GM18951 (cell line): ENCODE measurements around the gene CYB5R3.
"Not testable (repeated sequence)": the region's sequence is repeated elsewhere in the genome, so short reads cannot be mapped to it uniquely, and the experiment has no call there.

ENCODE experiments used
- POLR2A ChIP-seq: IDR thresholded peaks from 4 replicates; pipeline ENCODE4 v1.6.1; 2011; ENCODE audit warnings: mild to moderate bottlenecking; ENCODE audit not compliant: insufficient read length, insufficient read depth; ENCODE audit errors: extremely low read depth
- in situ Hi-C: fragments of 300-500 bp; cut with MboI; formaldehyde crosslinking; loops from one replicate; pipeline ENCODE4 v1.12.0; 2022; ENCODE audit warnings: low sequenced_read_pairs, mixed read lengths, inconsistent platforms; ENCODE audit not compliant: unreplicated experiment

The CYB5R3 gene

DNA sequence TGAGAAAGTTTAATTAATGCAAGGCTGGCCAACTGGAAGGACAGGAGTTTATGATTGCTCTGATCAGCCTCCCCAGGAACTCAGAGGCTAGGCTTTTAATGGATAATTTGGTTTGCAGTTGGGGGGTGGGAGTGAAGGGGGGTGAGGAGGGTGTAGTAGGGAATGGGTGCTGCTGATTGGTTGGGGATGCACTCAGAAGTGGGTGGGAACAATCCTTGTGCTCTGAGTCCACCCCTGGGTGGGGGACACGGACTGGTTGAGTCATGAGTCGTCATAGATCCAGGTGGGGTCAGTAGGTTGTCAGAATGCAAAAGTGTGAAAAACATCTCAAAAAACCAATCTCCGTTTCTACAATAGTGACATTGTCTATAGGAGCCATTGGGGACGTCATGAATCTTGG lies 20.9 kb upstream of the CYB5R3 start:
- no peak for TF ChIP-seq POLR2A
- in situ Hi-C loops = no loop called here

DNA sequence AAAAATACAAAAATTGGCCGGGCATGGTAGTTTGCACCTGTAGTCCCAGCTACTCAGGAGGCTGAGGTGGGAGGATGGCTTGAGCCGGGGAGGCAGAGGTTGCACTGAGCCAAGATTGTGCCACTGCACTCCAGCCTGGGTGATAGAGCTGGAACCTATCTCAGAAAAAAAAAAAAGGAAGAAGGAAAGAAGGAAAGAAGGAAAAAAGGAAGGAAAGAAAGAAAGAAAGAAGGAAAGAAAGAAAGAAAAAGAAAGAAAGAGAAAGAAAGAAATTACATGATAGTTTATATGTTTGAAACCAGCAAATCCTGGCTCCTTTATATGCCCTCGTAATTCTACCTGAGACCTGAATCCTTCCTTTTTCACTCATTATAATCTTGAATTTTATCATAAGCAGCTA lies 17.2 kb upstream of the CYB5R3 start:
- in situ Hi-C loops = not testable (repeated sequence)

DNA sequence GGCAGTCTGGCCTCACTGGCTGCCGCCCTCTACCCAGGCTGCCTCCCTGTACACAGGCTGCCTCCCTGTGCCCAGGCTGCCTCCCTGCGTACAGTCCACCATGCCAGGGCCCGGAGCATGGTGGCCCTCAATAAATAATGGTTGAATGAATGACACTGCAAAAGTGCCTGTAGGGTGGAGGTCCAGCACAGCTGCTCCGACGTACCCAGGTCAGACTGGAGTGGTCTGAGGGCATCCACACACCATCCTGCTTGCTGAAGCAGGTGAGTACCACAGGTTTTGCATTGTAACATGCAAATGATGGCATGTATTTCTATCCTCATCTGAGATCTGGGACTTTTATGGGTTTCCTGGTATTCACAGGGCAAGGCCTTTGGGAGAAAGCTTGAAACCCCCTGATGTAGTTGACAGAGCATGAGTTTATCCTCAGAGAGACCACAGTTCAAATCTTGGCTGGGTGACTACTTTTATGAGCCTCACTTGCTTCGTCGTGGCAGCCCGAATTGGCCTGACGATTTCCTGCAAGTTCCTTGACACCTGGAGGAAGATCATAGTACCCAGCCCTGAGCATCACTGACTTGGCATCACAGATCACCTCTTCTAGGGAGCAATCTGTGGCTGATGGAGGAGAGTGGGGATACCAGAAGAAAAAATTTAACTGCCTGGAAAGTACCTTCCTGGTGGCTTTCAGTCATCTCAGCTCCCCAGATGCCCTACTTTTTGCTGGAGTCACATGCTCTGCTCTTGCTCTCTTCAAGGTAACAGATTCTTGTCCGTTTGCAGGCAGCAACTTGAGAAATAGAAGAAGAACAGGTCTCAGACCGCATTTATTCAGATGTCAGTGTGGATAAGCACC lies 16.0 kb upstream of the CYB5R3 start:
- peak; percentile 48 for TF ChIP-seq POLR2A
- in situ Hi-C loops = no loop called here

DNA sequence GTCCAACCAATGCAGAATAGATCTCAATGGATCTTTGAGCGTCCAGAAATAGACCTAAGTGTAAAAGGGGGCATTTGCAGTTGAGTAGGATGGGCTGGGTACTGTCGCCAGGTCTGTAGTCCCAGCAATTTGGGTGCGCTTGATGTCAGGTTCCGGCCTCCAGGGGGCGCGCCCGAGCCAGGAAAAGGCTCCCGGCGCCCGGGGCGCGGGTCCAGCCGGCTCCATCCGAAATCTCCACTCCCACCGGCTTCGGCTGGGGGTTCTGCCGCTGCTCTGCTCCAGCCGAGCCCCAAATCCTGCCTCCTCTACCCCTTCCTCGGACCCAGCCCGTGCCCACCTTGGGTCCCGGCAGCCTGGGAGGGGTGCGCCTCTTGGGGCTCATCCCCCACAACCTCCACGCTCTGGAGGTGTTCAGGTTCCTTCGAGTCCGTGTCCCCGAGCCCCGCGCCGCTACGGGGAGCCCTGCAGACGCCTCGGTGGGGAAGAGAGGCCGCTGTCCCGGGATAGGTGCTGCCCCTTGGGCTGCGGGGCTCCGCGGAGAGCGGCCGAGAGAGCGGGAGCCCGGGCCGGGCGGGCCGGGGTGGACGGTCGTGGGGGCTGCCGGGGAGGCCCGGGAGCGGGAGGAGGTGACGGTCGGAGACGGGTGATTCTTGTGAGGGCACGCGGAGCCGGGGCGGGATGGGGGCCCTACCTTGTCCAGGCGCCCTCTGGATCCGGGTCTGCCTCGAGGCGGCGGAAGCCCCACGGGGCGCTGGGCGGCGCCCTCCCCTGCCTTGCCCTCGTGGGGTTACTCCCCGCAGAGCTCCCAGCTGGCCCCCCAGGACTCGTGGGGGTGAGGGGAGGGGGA lies 13.0 kb upstream of the CYB5R3 start:
- in situ Hi-C loops = no loop called here
- peak; percentile 45 for TF ChIP-seq POLR2A

DNA sequence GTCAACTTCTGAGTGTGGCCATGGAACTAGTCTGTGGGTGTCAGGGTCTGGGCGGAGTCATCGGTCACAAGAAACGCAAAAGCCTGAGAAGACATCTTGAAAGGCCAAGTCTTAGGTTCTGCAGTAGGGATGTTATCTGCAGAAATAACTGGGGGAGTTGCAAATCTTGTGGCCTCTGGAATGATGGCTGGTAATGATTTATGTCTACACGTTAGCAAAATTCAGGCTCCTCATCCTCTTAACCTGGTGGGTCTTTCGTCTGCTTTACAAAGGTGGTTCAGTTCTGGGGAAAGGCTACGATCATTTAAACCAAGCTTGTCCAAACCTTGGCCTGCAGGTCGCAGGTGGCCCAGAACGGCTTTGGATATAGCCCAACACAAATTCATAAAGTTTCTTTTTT lies 7.4 kb upstream of the CYB5R3 start:
- in situ Hi-C loops = no loop called here
- no peak for TF ChIP-seq POLR2A

DNA sequence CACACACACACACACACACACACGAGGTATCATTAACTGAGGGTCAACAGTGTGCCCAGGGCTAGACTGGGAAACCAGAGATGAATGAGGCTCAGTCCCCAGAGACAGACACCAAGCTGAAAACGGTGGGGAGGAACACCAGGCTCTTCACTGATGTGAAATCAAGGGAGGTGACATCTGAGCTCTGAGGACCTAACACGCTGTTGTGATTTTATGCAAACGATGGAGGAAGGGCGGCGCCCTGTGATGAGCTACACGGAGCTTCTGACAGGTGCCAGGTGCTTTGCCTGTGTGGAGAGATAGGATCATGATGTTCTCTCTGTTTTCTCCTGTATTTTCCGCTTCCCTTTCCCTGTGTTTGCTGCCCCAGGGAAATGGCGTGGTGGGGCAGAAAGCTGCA lies 6.5 kb upstream of the CYB5R3 start:
- no peak for TF ChIP-seq POLR2A
- in situ Hi-C loops = no loop called here

DNA sequence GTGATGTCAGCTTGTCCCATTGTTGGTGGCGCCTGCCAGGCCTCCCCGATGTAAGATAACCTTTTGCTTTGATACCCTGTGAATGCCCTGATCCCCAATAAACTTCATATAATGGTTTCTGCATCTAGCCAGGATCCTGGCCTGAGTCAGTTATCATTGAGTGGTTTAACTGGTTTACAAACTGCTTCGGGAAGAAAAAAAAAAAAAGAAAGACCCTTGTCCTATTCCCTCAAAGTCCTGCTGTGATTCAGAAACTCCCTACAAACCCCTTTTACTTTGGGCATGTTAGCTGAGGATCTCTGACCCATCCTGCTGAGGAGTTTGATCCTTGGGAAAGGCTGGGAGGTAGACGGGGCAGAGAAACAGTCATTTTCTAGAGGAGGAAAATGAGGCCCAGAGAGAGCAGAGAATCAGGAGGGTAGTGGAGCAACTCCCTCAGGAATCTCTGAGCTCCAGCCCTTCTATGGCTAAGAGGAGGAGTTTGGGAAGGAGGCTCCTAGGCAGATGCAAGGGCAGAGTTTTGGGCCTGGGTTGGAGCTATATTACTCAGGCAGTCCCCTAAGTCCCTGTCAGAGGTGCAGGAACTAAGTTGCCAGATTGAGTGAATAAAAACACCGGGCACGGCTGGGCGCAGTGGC lies 5.4 kb upstream of the CYB5R3 start:
- TF ChIP-seq POLR2A = no peak
- in situ Hi-C loops = no loop called here

DNA sequence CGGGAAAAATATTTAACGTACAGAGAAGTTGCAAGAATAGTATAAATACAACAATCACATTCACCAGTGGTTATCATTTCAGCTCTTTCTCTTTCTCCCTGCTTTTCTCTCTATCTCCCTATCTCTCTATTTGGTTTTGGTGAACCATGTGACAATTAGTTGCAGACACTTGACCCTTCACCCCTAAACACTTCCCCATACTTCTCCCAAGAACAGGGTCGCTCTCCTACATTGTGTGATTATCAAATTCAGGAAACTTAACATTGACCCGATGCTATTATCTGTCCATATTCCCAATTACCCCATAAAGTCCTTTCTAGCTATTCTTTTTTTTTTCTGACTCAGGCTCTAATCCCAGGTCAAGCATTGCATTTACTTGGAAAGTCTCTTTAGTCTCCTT lies 4.8 kb upstream of the CYB5R3 start:
- TF ChIP-seq POLR2A = no peak
- in situ Hi-C loops = no loop called here

DNA sequence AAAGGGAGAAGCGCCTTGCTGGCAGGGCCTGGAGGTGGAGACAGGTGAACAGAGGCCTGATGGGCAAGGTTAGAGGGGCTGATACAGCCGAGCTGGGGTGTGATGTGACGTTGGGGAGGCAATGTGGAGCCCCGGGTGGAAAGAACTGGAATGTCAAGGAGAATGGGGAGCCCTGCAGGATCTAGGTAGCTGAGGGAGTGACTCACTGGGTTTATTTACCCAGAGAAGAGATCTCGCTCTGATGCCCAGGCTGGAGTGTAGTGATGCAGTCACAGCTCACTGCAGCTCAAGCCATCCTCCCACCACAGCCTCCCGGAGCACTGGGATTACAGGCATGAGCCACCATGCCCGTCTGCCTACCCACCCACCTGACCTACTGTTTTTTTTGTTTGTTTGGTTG lies 1.9 kb upstream of the CYB5R3 start:
- in situ Hi-C loops = no loop called here
- no peak for TF ChIP-seq POLR2A

DNA sequence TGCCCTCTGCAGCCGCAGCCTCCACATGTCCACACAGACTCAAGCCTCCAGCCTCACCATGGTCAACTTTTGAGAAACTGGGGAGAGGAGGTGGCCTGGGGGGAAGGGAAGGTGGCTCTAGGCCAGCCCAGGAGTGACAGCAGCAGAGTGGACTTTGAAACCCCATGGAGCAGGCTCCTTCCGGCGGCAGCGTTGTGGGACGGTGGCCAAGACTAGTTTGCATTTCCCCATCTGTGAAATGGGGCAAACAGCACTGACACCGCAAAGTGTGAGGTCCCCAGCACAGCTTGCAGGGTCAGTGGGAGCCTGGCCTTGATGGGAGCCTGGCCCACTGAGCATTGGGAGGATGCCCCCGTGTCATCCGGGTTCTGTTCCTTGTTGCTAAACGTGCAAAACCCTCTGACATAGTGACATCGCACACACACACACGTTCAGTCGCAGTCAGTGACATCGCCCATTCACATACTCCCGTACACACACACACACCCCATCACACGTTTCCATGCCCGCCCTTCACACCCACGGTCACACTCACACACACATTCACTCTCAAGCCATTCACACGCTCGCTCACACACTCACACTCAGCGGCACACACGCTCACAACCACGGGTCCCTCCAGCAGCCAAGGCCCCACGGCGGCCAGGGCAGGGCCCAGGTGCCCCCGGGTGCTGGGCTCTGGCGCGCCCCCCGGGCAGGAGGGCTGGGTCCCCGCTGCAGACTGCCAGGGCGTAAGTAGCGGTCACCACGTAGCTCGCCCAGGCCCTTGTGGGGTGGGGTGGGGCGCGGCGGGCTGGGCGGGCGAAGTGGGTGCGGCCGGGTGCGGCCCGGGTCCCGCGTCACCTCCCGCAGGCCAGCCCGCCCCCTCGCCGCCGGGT lies 585 bp downstream of the CYB5R3 start:
- peak; percentile 45 for TF ChIP-seq POLR2A
- in situ Hi-C loops = loop anchor here (25.0 kb wide), 1 partner anchor 389 kb away; no protein-coding TSS in a partner anchor

DNA sequence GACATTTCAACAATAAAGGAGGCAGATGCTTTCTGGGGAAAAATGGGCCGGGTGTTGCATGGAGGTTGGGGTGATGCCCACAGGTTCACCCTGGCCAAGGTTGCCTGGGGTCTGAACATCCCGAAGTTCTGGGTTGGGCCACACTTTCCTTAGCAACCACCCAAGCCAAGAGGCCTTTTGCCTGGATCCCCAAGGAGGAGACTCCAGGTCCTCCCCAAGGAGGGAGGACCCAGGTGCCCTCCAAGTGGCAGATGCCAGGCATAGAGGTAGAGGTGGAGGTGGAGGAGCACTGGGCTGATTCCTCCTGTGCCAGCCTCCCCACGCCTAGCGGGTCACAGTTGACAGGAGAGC lies 1.2 kb downstream of the CYB5R3 start:
- in situ Hi-C loops = loop anchor here (25.0 kb wide), 1 partner anchor 389 kb away; no protein-coding TSS in a partner anchor
- TF ChIP-seq POLR2A = no peak

DNA sequence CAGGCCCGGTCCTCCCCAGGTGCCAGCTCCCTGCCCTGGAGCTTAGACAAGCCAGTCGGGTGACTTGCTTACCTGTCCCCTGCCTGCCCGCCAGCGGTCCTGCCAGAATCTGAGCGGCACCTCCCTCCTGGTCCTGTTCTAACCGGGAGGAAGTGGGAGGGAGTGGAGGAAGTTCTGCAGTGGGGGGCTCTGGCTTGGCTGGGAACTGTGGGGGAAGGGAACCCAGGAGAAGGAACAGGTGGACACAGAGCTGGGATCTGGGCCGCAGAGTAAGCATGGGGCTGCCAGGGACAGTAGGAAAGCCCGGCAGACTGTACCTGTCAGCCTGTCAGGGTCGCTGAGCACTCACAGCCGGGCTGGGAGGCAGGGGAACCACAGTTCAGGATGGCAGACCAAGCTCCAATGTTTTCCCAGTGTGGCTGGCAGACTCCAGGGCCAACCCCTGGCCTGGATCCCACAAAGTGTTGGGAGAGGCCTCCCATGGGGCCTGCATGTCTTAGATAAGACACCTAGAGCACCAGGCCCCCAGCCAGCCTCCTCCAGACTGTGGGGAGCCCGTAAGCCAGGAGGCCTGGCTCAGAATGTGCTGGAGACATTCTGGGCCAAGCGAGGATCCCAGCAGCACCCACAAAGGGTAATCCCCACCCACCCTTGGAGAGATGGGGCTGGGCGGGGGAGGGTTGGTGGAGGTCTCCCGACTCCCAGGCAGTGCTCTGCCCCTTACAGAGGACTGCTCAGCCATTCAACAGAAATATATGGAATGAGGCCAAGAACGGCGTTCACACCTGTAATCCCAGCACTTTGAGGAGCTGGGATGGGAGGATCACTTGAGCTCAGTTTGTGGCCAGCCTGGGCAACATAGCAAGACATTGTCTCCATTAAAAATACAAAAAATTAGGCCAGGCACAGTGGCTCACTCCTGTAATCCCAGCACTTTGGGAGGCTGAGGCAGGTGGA lies 2.3 kb downstream of the CYB5R3 start:
- in situ Hi-C loops = loop anchor here (25.0 kb wide), 1 partner anchor 390 kb away; no protein-coding TSS in a partner anchor
- TF ChIP-seq POLR2A = no peak
